ENCODE results near the gene ARMC12.

DNA sequence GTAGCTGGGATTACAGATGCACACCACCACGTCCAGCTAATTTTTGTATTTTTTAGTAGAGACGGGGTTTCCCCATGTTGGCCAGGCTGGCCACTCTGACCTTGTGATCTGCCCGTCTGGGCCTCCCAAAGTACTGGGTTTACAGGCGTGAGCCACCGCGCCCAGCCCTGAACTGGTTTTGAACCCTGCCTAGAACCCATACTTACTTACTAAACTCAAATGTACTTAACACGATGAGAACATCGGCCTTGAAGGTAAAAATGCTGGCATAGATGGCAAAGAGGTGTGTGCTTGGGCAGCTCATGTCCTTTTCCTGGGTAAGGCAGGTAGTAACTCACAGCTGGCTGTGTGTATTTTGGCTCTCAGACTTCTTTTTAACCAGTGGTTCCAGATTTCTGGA, 3.2 kb upstream of the ARMC12 start:
- TF ChIP-seq CTCF (IDR thresholded peaks at IDR 0.05; ENCODE audit: low read length): no peak
- TF ChIP-seq EZH2 (IDR thresholded peaks at IDR 0.05; ENCODE audit: borderline replicate concordance, low read length): no peak
